ENCODE results near the gene SNAI1. TPM values are rescaled to one million over a fixed set of nuclear protein-coding genes. Genes with fewer than 3 reads are reported as not detected.

SNAI1 gene
- total RNA-seq, 1 experiment from 2014 or later: 0.90 TPM

GRCh38 chr20:49937027-49937929 lies 45.5 kb upstream of the SNAI1 start:
- intact Hi-C loops (cut with micrococcal nuclease; ENCODE audit: unreplicated experiment): no loop called here
- peak; percentile 10 for DNase-seq
- Mint-ChIP-seq H3K4me1 (ENCODE audit: low read depth, unreplicated experiment) (peaks cover 36% of the 10 kb centered on the region), H3K36me3 (ENCODE audit: insufficient read depth, unreplicated experiment) (peaks cover 46% of the 10 kb centered on the region), H3K4me3 (ENCODE audit: low read depth, unreplicated experiment) (peak overlapping the region; percentile 96), H3K9me3 (ENCODE audit: low read depth, unreplicated experiment) (no peaks in the 10 kb centered on the region), H3K27me3 (ENCODE audit: unreplicated experiment) (no peaks in the 10 kb centered on the region), H3K27ac (ENCODE audit: unreplicated experiment) (peak overlapping the region; percentile 65)
- BruUV-seq (replicated peaks): TSS peak; percentile 51
- CTCF ChIA-PET: interaction anchor here (0.6 to 1.2 kb wide), 6 partner anchors 17 to 331 kb away, joined by 3 to 6 read pairs (median 4); no protein-coding TSS in a partner anchor
- TF ChIP-seq CTCF (IDR thresholded peaks at IDR 0.05; ENCODE audit: unreplicated experiment): no peak

GRCh38 chr20:49938173-49939163 lies 44.3 kb upstream of the SNAI1 start:
- H3K9me3 Mint-ChIP-seq (ENCODE audit: low read depth, unreplicated experiment): no peaks in the 10 kb centered on the region
- H3K4me1 Mint-ChIP-seq (ENCODE audit: low read depth, unreplicated experiment): peaks cover 36% of the 10 kb centered on the region
- H3K4me3 Mint-ChIP-seq (ENCODE audit: low read depth, unreplicated experiment): peak overlapping the region; percentile 96
- peak overlapping the region; percentile 3 for H3K27ac Mint-ChIP-seq (ENCODE audit: unreplicated experiment)
- intact Hi-C loops (cut with micrococcal nuclease; ENCODE audit: unreplicated experiment): no loop called here
- CTCF ChIA-PET: interaction anchor here (0.6 to 1.1 kb wide), 5 partner anchors 8 to 333 kb away, joined by 3 to 4 read pairs (median 3); no protein-coding TSS in a partner anchor
- BruUV-seq (replicated peaks): no TSS peak
- H3K36me3 Mint-ChIP-seq (ENCODE audit: insufficient read depth, unreplicated experiment): peaks cover 46% of the 10 kb centered on the region
- DNase-seq: no peak
- TF ChIP-seq CTCF (IDR thresholded peaks at IDR 0.05; ENCODE audit: unreplicated experiment): no peak
- no peaks in the 10 kb centered on the region for H3K27me3 Mint-ChIP-seq (ENCODE audit: unreplicated experiment)

GRCh38 chr20:49941456-49941855 lies 41.3 kb upstream of the SNAI1 start:
- Mint-ChIP-seq H3K27ac (ENCODE audit: unreplicated experiment) (peak overlapping the region; percentile 19), H3K4me1 (ENCODE audit: low read depth, unreplicated experiment) (peaks cover 36% of the 10 kb centered on the region), H3K9me3 (ENCODE audit: low read depth, unreplicated experiment) (no peaks in the 10 kb centered on the region), H3K4me3 (ENCODE audit: low read depth, unreplicated experiment) (no peak overlapping the region), H3K27me3 (ENCODE audit: unreplicated experiment) (no peaks in the 10 kb centered on the region), H3K36me3 (ENCODE audit: insufficient read depth, unreplicated experiment) (peaks cover 55% of the 10 kb centered on the region)
- CTCF ChIA-PET: no interaction called here
- no peak for TF ChIP-seq CTCF (IDR thresholded peaks at IDR 0.05; ENCODE audit: unreplicated experiment)
- DNase-seq: no peak
- BruUV-seq (replicated peaks): no TSS peak
- intact Hi-C loops (cut with micrococcal nuclease; ENCODE audit: unreplicated experiment): no loop called here

- TF ChIP-seq CTCF (IDR thresholded peaks at IDR 0.05; ENCODE audit: unreplicated experiment): no peak
- no peak overlapping the region for H3K4me3 Mint-ChIP-seq (ENCODE audit: low read depth, unreplicated experiment)
- H3K9me3 Mint-ChIP-seq (ENCODE audit: low read depth, unreplicated experiment): no peaks in the 10 kb centered on the region
- peaks cover 36% of the 10 kb centered on the region for H3K4me1 Mint-ChIP-seq (ENCODE audit: low read depth, unreplicated experiment)
- no TSS peak for BruUV-seq (replicated peaks)
- no peak overlapping the region for H3K27ac Mint-ChIP-seq (ENCODE audit: unreplicated experiment)
- peaks cover 55% of the 10 kb centered on the region for H3K36me3 Mint-ChIP-seq (ENCODE audit: insufficient read depth, unreplicated experiment)
- no peaks in the 10 kb centered on the region for H3K27me3 Mint-ChIP-seq (ENCODE audit: unreplicated experiment)
- CTCF ChIA-PET: interaction anchor here (1.2 to 1.5 kb wide), 2 partner anchors 11 to 37 kb away, joined by 4 to 7 read pairs; no protein-coding TSS in a partner anchor
- intact Hi-C loops (cut with micrococcal nuclease; ENCODE audit: unreplicated experiment): no loop called here
- DNase-seq: no peak
Observed at GRCh38 chr20:49942303-49942702, 40.5 kb upstream of the SNAI1 start.

All from Calu3 (cell line).